22Rv1 (cell line): ENCODE data around the gene STARD9.

Experiments
- CTCF ChIP-seq: fragments of 450-650 bp; IDR thresholded peaks from 2 replicates; pipeline ENCODE4 v1.5.1; 2017; ENCODE audit warnings: mild to moderate bottlenecking
- ZFX ChIP-seq: fragments of 450-650 bp; IDR thresholded peaks from 2 replicates; pipeline ENCODE4 v1.6.1; 2017; ENCODE audit warnings: antibody characterized with exemption, borderline replicate concordance

DNA sequence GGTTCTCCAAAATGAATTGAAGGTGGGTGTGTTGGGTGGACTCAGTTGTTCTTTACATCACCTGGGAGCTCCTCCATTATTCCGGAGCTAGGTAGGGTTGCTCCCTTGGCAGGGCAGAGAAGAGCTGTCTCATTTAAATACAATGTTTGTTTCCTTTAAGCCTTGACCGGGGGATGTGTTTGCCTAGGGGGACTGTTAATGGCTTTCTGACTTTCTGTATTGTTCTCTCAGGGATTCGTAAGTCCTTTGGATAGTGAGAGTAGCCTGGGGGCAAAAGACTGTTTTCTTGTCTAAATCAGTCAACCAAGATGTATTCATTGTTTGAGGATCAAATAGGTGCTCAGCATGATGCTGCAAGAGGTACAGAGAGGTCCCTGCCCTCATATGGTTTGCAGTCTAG lies 90.4 kb downstream of the STARD9 start:
- no peak for TF ChIP-seq ZFX
- TF ChIP-seq CTCF: no peak
